ENCODE results near the gene DNAH14. TPM values are rescaled to one million over a fixed set of nuclear protein-coding genes. Genes with fewer than 3 reads are reported as not detected.
A peak's percentile ranks its signal among the peaks of the same experiment; 100 is the strongest.

Gene DNAH14
- total and polyA plus RNA-seq, 2 of the 4 experiments (the other 2 are of a cell fraction) = 2.7 to 3.6 TPM

- peak; percentile 40 for TF ChIP-seq CTCF (conservative IDR thresholded peaks at IDR 0.05; ENCODE audit: low read depth, low read length)
Measured at GRCh38 chr1:225441314-225442122, 512.0 kb downstream of the DNAH14 start (continued).

- no peak overlapping the region for H2AK5ac ChIP-seq (ENCODE audit: low read depth, low read length)
- H2AK9ac ChIP-seq (replicated peaks; ENCODE audit: low read depth, low read length, poor library complexity) = no peak overlapping the region
- no peaks in the 10 kb centered on the region for H3K36me3 ChIP-seq (ENCODE audit: control insufficient read depth, insufficient read depth, low read length)
- peaks cover 4% of the 10 kb centered on the region; the same call in 1 of the 2 replicates for H3K4me1 ChIP-seq (ENCODE audit: control insufficient read depth, insufficient read depth, low read length)
- in situ Hi-C loops (cut with MboI; ENCODE audit: low sequenced_read_pairs) = no loop called here
- H4K91ac ChIP-seq (ENCODE audit: insufficient read depth, low read depth, low read length) = no peak overlapping the region
- no peak overlapping the region for H2AFZ ChIP-seq (replicated peaks; ENCODE audit: low read length, poor library complexity)
- no peak overlapping the region for H2BK120ac ChIP-seq (ENCODE audit: low read depth, low read length)
- no TSS peak for BruUV-seq (replicated peaks)
- no CpG with 5 or more reads among the region's 3 CpGs for WGBS, 2 experiments (ENCODE audit: extremely low coverage in 2 of 2, insufficient read length in 1 of 2)
- ChIA-PET CTCF (interaction anchor here (1.1 kb wide), 1 partner anchor 9 kb away, joined by 3 read pairs; no protein-coding TSS in a partner anchor), POLR2A (ENCODE audit: unreplicated experiment) (no interaction called here)
- no peak overlapping the region for H3K23ac ChIP-seq (ENCODE audit: low read depth, low read length)
- no peak overlapping the region for H4K5ac ChIP-seq (ENCODE audit: low read depth, low read length)
- H2BK20ac ChIP-seq (ENCODE audit: low read depth, low read length) = no peak overlapping the region
- H3K9me1 ChIP-seq (ENCODE audit: insufficient read depth, low read length) = 0 out of 2 replicates have a peak, but pooled peaks cover 5% of the 10 kb centered on the region
- intact Hi-C loops (cut with micrococcal nuclease) = no loop called here
- H3K9me3 ChIP-seq (ENCODE audit: control insufficient read depth, insufficient read depth, low read length) = no peaks in the 10 kb centered on the region
- no peak overlapping the region for H3K56ac ChIP-seq (ENCODE audit: extremely low read depth, insufficient read depth, low read length)
- H3K9ac ChIP-seq (ENCODE audit: low read depth, low read length) = no peak overlapping the region
- H3K18ac ChIP-seq (ENCODE audit: low read depth, low read length) = no peak overlapping the region
- TF ChIP-seq NFE2L2 (IDR thresholded peaks at IDR 0.05; ENCODE audit: low read depth, low read length) = no peak
- TF ChIP-seq MAFK (IDR thresholded peaks at IDR 0.05; ENCODE audit: low read depth, low read length) = no peak
- H3K27ac ChIP-seq (ENCODE audit: insufficient read depth, low read length) = no peak overlapping the region
- no peak for ATAC-seq (ENCODE audit: low read depth)
- H4K8ac ChIP-seq (ENCODE audit: low read depth in 2 of 2, low read length in 2 of 2) = no peak overlapping the region
- no peak for DNase-seq
- H3K4me2 ChIP-seq (ENCODE audit: low read depth, low read length) = no peak overlapping the region
- dilution Hi-C loops (cut with HindIII; ENCODE audit: low sequenced_read_pairs, unreplicated experiment) = no loop called here
- no peaks in the 10 kb centered on the region for H3K79me1 ChIP-seq (ENCODE audit: low read depth in 1 of 2, low read length in 2 of 2)
- H3K4ac ChIP-seq (ENCODE audit: low read depth, low read length) = no peak overlapping the region
- no peak overlapping the region for H3K14ac ChIP-seq (replicated peaks; ENCODE audit: low read depth, low read length)
- no peak overlapping the region for H2BK5ac ChIP-seq (ENCODE audit: low read depth, low read length, poor library complexity, severe bottlenecking)
- no peaks in the 10 kb centered on the region for H3K27me3 ChIP-seq (ENCODE audit: control insufficient read depth, insufficient read depth, low read length)
- H2BK15ac ChIP-seq (ENCODE audit: low read depth, low read length) = no peak overlapping the region
- no peak overlapping the region for H3K4me3 ChIP-seq (ENCODE audit: insufficient read depth, low read depth, low read length)
- H4K20me1 ChIP-seq (ENCODE audit: insufficient read depth, low read length) = no peaks in the 10 kb centered on the region
Measured at GRCh38 chr1:225442123-225442505, 512.6 kb downstream of the DNAH14 start.

Data from IMR-90 (cell line).